Measurements from ENCODE around the gene SORCS2.

Gene SORCS2

GRCh38 chr4:7787067-7787466 lies 594.7 kb downstream of the SORCS2 start:
- no peak for DNase-seq (ENCODE audit: low spot score)
- no peak for TF ChIP-seq CTCF (conservative IDR thresholded peaks at IDR 0.05; ENCODE audit: low read depth)
- no peak overlapping the region for H3K27ac ChIP-seq
- POLR2A ChIA-PET (ENCODE audit: low non-redundant PET), result no interaction called here
- CTCF ChIA-PET, result no interaction called here

- CTCF ChIA-PET, result no interaction called here
- DNase-seq (ENCODE audit: low spot score), result no peak
- POLR2A ChIA-PET (ENCODE audit: low non-redundant PET), result no interaction called here
- TF ChIP-seq CTCF (conservative IDR thresholded peaks at IDR 0.05; ENCODE audit: low read depth), result no peak
- no peak overlapping the region for H3K27ac ChIP-seq
Observed at GRCh38 chr4:7787681-7788141, 595.4 kb downstream of the SORCS2 start.

GRCh38 chr4:7788193-7788592 lies 595.9 kb downstream of the SORCS2 start:
- no peak overlapping the region for H3K27ac ChIP-seq
- no peak for TF ChIP-seq CTCF (conservative IDR thresholded peaks at IDR 0.05; ENCODE audit: low read depth)
- CTCF ChIA-PET, result no interaction called here
- POLR2A ChIA-PET (ENCODE audit: low non-redundant PET), result no interaction called here
- DNase-seq (ENCODE audit: low spot score), result no peak

- DNase-seq (ENCODE audit: low spot score), result no peak
- ChIA-PET POLR2A (ENCODE audit: low non-redundant PET) (no interaction called here), CTCF (no interaction called here)
- no peak overlapping the region for H3K27ac ChIP-seq
- no peak for TF ChIP-seq CTCF (conservative IDR thresholded peaks at IDR 0.05; ENCODE audit: low read depth)
Observed at GRCh38 chr4:7788694-7789425, 596.5 kb downstream of the SORCS2 start.

GRCh38 chr4:7790023-7790422 lies 597.7 kb downstream of the SORCS2 start:
- DNase-seq (ENCODE audit: low spot score), result no peak
- CTCF ChIA-PET, result no interaction called here
- POLR2A ChIA-PET (ENCODE audit: low non-redundant PET), result no interaction called here

GRCh38 chr4:7790999-7791398 lies 598.7 kb downstream of the SORCS2 start:
- no peak for TF ChIP-seq CTCF (conservative IDR thresholded peaks at IDR 0.05; ENCODE audit: low read depth)
- CTCF ChIA-PET, result no interaction called here
- no peak for DNase-seq (ENCODE audit: low spot score)
- POLR2A ChIA-PET (ENCODE audit: low non-redundant PET), result no interaction called here
- H3K27ac ChIP-seq, result no peak overlapping the region

More at GRCh38 chr4:7790023-7790422, 597.7 kb downstream of the SORCS2 start:
- H3K27ac ChIP-seq, result no peak overlapping the region
- no peak for TF ChIP-seq CTCF (conservative IDR thresholded peaks at IDR 0.05; ENCODE audit: low read depth)

Measured in RWPE1 (cell line).